GM12878 (cell line): ENCODE results near the gene CDKN2B. TPM values are rescaled to one million over a fixed set of nuclear protein-coding genes. Genes with fewer than 3 reads are reported as not detected.

Experiments
- ATAC-seq: fragments of 200-7000 bp; cut with Tn5 transposase; 3 replicates; pipeline ENCODE4 v1.9.1; 2020; ENCODE audit warnings: mild to moderate bottlenecking, moderate library complexity
- BruUV-seq: library from RNA; stranded (reverse); fragments of 400-500 nt; replicated peaks from 2 replicates; lab custom pipeline; 2021; lab: Mats Ljungman, UMichigan
- CTCF ChIA-PET: fragments of 300-600 bp; sonication (Branson Sonifier 250); formaldehyde crosslinking; extraction: SDS; loops from one replicate; lab custom pipeline; 2021; ENCODE audit warnings: inconsistent platforms; lab: Yijun Ruan, JAX
- POLR2A ChIA-PET: fragments of 350-600 bp; formaldehyde crosslinking; extraction: SDS; loops from one replicate; lab custom pipeline; 2021; ENCODE audit warnings: inconsistent platforms; lab: Charles Lee
- RAD21 ChIA-PET: fragments of 300-600 bp; sonication (Branson Sonifier 250); formaldehyde crosslinking; loops from one replicate; lab custom pipeline; 2023; ENCODE audit warnings: antibody characterized with exemption; ENCODE audit not compliant: unreplicated experiment; lab: Charles Lee
- SMC1A ChIA-PET: fragments of 300-600 bp; sonication (Branson Sonifier 250); formaldehyde crosslinking; loops from one replicate; lab custom pipeline; 2023; ENCODE audit not compliant: unreplicated experiment, uncharacterized antibody; lab: Charles Lee
- DNase-seq: peaks from one replicate; pipeline ENCODE4 v3.0.0-alpha.2; 2011; ENCODE audit warnings: low read depth, low spot score
- FAIRE-seq: peaks from 3 replicates; lab custom pipeline; 2011; peaks lifted over from hg19 to GRCh38; lab: Jason Lieb, UNC
- H2AFZ ChIP-seq: 2 replicates; pipeline ENCODE4 v1.6.0; 2011; ENCODE audit warnings: low read depth, low read length, control low read depth; ENCODE audit not compliant: control insufficient read depth
- H3K27ac ChIP-seq: 2 replicates; pipeline ENCODE4 v1.5.1; 2011; ENCODE audit warnings: control low read depth; ENCODE audit not compliant: control insufficient read depth, insufficient read depth
- H3K27me3 ChIP-seq, 2 experiments: replicated peaks in 1 of 2; 2 replicates each; pipeline versions ENCODE4 v1.6.0 to v1.6.1; 2011; ENCODE audit warnings: low read length in 1 of 2; ENCODE audit not compliant: control insufficient read depth in 2 of 2, insufficient read depth in 2 of 2
- H3K36me3 ChIP-seq, 2 experiments: 2 replicates each; pipeline ENCODE4 v1.5.1; 2011; ENCODE audit warnings: low read length in 1 of 2; ENCODE audit not compliant: control insufficient read depth in 2 of 2, insufficient read depth in 2 of 2
- H3K4me1 ChIP-seq: 2 replicates; pipeline ENCODE4 v1.6.1; 2011; ENCODE audit warnings: mild to moderate bottlenecking, low read length, moderate library complexity, mixed read lengths; ENCODE audit not compliant: control insufficient read depth, insufficient read depth
- H3K4me2 ChIP-seq: 2 replicates; pipeline ENCODE4 v1.6.0; 2011; ENCODE audit warnings: control low read depth; ENCODE audit not compliant: control insufficient read depth, insufficient read depth
- H3K4me3 ChIP-seq: fragments of 200-600 bp; sonication (generic); 2 replicates; pipeline ENCODE4 v1.5.1; 2016
- H3K79me2 ChIP-seq: 2 replicates; pipeline ENCODE4 v1.6.0; 2011; ENCODE audit warnings: low read length; ENCODE audit not compliant: control insufficient read depth, insufficient read depth
- H3K9ac ChIP-seq: 2 replicates; pipeline ENCODE4 v1.8.0; 2011; ENCODE audit warnings: low read length, control low read depth, mixed read lengths; ENCODE audit not compliant: control insufficient read depth, insufficient read depth
- H3K9me3 ChIP-seq: replicated peaks from 3 replicates; pipeline ENCODE4 v1.5.1; 2011; ENCODE audit warnings: mild to moderate bottlenecking, low read length; ENCODE audit not compliant: control insufficient read depth, insufficient read depth
- H4K20me1 ChIP-seq: 2 replicates; pipeline ENCODE4 v1.6.0; 2011; ENCODE audit not compliant: control insufficient read depth, insufficient read depth
- BMI1 ChIP-seq: fragments of 450-650 bp; IDR thresholded peaks from 2 replicates; pipeline ENCODE4 v1.6.1; 2016; ENCODE audit warnings: mild to moderate bottlenecking, moderate library complexity, borderline replicate concordance
- CREB1 ChIP-seq: IDR thresholded peaks from 2 replicates; pipeline ENCODE4 v1.6.1; 2012; ENCODE audit warnings: low read depth, mild to moderate bottlenecking, inconsistent platforms
- CTCF ChIP-seq, 3 experiments: IDR thresholded peaks in 2 of 3; conservative IDR thresholded peaks in 1 of 3; 2 replicates each; pipeline ENCODE4 v1.5.1; 2011; ENCODE audit warnings: low read depth in 3 of 3, low read length in 3 of 3, mild to moderate bottlenecking in 3 of 3, control low read depth in 2 of 3, moderate library complexity in 2 of 3, inconsistent platforms in 1 of 3, mixed read lengths in 1 of 3; ENCODE audit not compliant: control insufficient read depth in 2 of 3, insufficient read depth in 1 of 3; ENCODE audit errors: extremely low read depth in 1 of 3
- ELK1 ChIP-seq: IDR thresholded peaks from 2 replicates; pipeline ENCODE4 v1.6.1; 2012; ENCODE audit warnings: low read depth, low read length, improper control_type of control experiment
- HCFC1 ChIP-seq: fragments of 150-350 bp; IDR thresholded peaks from 2 replicates; pipeline ENCODE4 v1.6.1; 2014; ENCODE audit warnings: low read length
- MXI1 ChIP-seq: fragments of 150-350 bp; IDR thresholded peaks from 2 replicates; pipeline ENCODE4 v1.6.1; 2011; ENCODE audit warnings: low read depth, mild to moderate bottlenecking, inconsistent platforms, low read length, improper control_type of control experiment
- NBN ChIP-seq: fragments of 450-650 bp; IDR thresholded peaks from 2 replicates; pipeline ENCODE4 v1.6.1; 2016
- NR2C2 ChIP-seq: IDR thresholded peaks from 2 replicates; pipeline ENCODE4 v1.6.1; 2011; ENCODE audit warnings: borderline replicate concordance, low read depth; ENCODE audit not compliant: control insufficient read depth, insufficient read length
- POU2F2 ChIP-seq: IDR thresholded peaks from 3 replicates; pipeline ENCODE4 v1.6.1; 2011; ENCODE audit warnings: low read depth, mild to moderate bottlenecking, low read length, borderline replicate concordance
- RBBP5 ChIP-seq: fragments of 200-600 bp; sonication (generic); conservative IDR thresholded peaks from 2 replicates; pipeline ENCODE4 v1.6.1; 2016
- RCOR1 ChIP-seq: conservative IDR thresholded peaks from 2 replicates; pipeline ENCODE4 v1.6.1; 2012; ENCODE audit warnings: low read depth, low read length, improper control_type of control experiment
- SP1 ChIP-seq: IDR thresholded peaks from one replicate; pipeline ENCODE4 v1.6.1; 2011; ENCODE audit warnings: low read depth, low read length
- SPI1 ChIP-seq: IDR thresholded peaks from 2 replicates; pipeline ENCODE4 v1.6.1; 2011; ENCODE audit warnings: low read depth, mild to moderate bottlenecking, low read length, moderate library complexity, borderline replicate concordance; ENCODE audit not compliant: insufficient read depth
- ZNF217 ChIP-seq: fragments of 450-650 bp; IDR thresholded peaks from 2 replicates; pipeline ENCODE4 v1.6.1; 2017; ENCODE audit warnings: antibody characterized with exemption, mild to moderate bottlenecking
- in situ Hi-C: fragments of 300-500 bp; cut with MboI; formaldehyde crosslinking; loops from 9 replicates; pipeline ENCODE4 v1.14.3; 2018; ENCODE audit warnings: mixed read lengths
- intact Hi-C: fragments of 100-400 bp; cut with micrococcal nuclease; formaldehyde crosslinking; loops from one replicate; pipeline ENCODE4 v1.14.2; 2022; ENCODE audit not compliant: unreplicated experiment
- polyA plus RNA-seq, 11 experiments: library from polyadenylated mRNA; depleted of rRNA in 4 of 11; unstranded in 6 of 11; stranded (reverse) in 5 of 11; fragments of >200 nt; fragmentation: Nextera tagmentation in 4 of 11; fragmentation: Illumina TruSeq in 1 of 11; extraction: Ambion mirVana in 4 of 11; extraction: Trizol in 1 of 11; gene quantifications; 1 replicate in 1 of 11; 2 replicates in 10 of 11; pipeline versions ENCODE4 v1.2.1 to v1.2.3, GENCODE V29; 2011 to 2016; ENCODE audit warnings: inconsistent platforms in 2 of 11, missing spikeins in 2 of 11, low read depth in 1 of 11
- total RNA-seq, 4 experiments: library from RNA; depleted of rRNA in 3 of 4; stranded (reverse); fragments of >200 nt in 3 of 4; fragmentation: Illumina TruSeq in 1 of 4; extraction: Trizol in 1 of 4; gene quantifications; 2 replicates each; pipeline versions ENCODE4 v1.2.1 to v1.2.3, GENCODE V29; 2013 to 2021

The CDKN2B gene
- total and polyA plus RNA-seq, 10 of the 15 experiments (the other 5 are each of a cell fraction or from before 2014, with no cell fraction given), result 0.03 to 0.47 (median 0.08) TPM; not detected in 1

- no peak for TF ChIP-seq HCFC1
- TF ChIP-seq MXI1, result no peak
- TF ChIP-seq SP1, result no peak
- TF ChIP-seq CREB1, result no peak
- TF ChIP-seq POU2F2, result no peak
- no peak for TF ChIP-seq NR2C2
These were observed 36.3 kb upstream of the CDKN2B start (continued) for GRCh38 chr9:22045423-22045822.

GRCh38 chr9:22044583-22044982 is 35.5 kb upstream of the CDKN2B start:
- ChIA-PET RAD21 (no interaction called here), POLR2A (no interaction called here), SMC1A (no interaction called here)
- no peaks in the 10 kb centered on the region; a peak in 1 of 4 replicates for H3K27me3 ChIP-seq
- H3K4me2 ChIP-seq, result no peak overlapping the region
- no peak overlapping the region for H2AFZ ChIP-seq
- no peaks in the 10 kb centered on the region for H3K36me3 ChIP-seq
- no peak overlapping the region for H3K4me3 ChIP-seq
- in situ Hi-C loops, result no loop called here
- H3K9ac ChIP-seq, result no peak overlapping the region
- TF ChIP-seq RCOR1, result no peak
- no peak for TF ChIP-seq RBBP5
- TF ChIP-seq SPI1, result no peak
- no peak for TF ChIP-seq NBN
- no peak for TF ChIP-seq ELK1
- TF ChIP-seq ZNF217, result no peak
- no peak for TF ChIP-seq BMI1
- no peak for TF ChIP-seq CTCF (IDR thresholded peaks at IDR 0.05 in 2 of 3, conservative IDR thresholded peaks at IDR 0.05 in 1 of 3; ENCODE audit: control insufficient read depth in 2 of 3, extremely low read depth in 1 of 3, insufficient read depth in 1 of 3, low read depth in 3 of 3, low read length in 3 of 3)
- TF ChIP-seq, all 136 proteins: peak for 0
- BruUV-seq, result no TSS peak
- ATAC-seq (no peak), DNase-seq (no peak), FAIRE-seq (no peak)
- no peak overlapping the region for H3K27ac ChIP-seq
- H4K20me1 ChIP-seq, result no peaks in the 10 kb centered on the region
- CTCF ChIA-PET, result interaction anchor here (1.2 kb wide), 1 partner anchor 75 kb away, joined by 6 read pairs; no protein-coding TSS in a partner anchor
- no peaks in the 10 kb centered on the region for H3K79me2 ChIP-seq
- intact Hi-C loops, result no loop called here
- H3K9me3 ChIP-seq, result no peaks in the 10 kb centered on the region
- H3K4me1 ChIP-seq, result no peaks in the 10 kb centered on the region
